ENCODE results near the gene ZC3H13.
"Not testable (repeated sequence)": the region's sequence is repeated elsewhere in the genome, so short reads cannot be mapped to it uniquely, and the experiment has no call there.

ZC3H13 gene

GRCh38 chr13:46008631-46009030 is 43.9 kb downstream of the ZC3H13 start:
- Histone ChIP-seq H3K27me3 (ENCODE audit: control insufficient read depth, insufficient read depth, low read length) (no peaks in the 10 kb centered on the region), H3K36me3 (ENCODE audit: control insufficient read depth, insufficient read depth, low read length) (peaks cover 63% of the 10 kb centered on the region), H3K4me1 (ENCODE audit: control insufficient read depth, insufficient read depth, low read length) (no peaks in the 10 kb centered on the region)

GRCh38 chr13:46006688-46007452 is 45.7 kb downstream of the ZC3H13 start:
- H3K27me3 ChIP-seq (ENCODE audit: control insufficient read depth, insufficient read depth, low read length) = no peaks in the 10 kb centered on the region
- H3K4me1 ChIP-seq (ENCODE audit: control insufficient read depth, insufficient read depth, low read length) = no peaks in the 10 kb centered on the region
- no peaks in the 10 kb centered on the region for H3K9me3 ChIP-seq (ENCODE audit: control insufficient read depth, insufficient read depth, low read depth, low read length)
- H3K4me3 ChIP-seq (ENCODE audit: low read depth, low read length) = no peak overlapping the region
- no peak overlapping the region for H3K9ac ChIP-seq (ENCODE audit: low read length)
- no peak overlapping the region for H3K27ac ChIP-seq (ENCODE audit: low read depth, low read length)
- H3K36me3 ChIP-seq (ENCODE audit: control insufficient read depth, insufficient read depth, low read length) = peaks cover 71% of the 10 kb centered on the region

More at GRCh38 chr13:46008631-46009030, 43.9 kb downstream of the ZC3H13 start:
- no peak overlapping the region for H3K27ac ChIP-seq (ENCODE audit: low read depth, low read length)
- H3K9me3 ChIP-seq (ENCODE audit: control insufficient read depth, insufficient read depth, low read depth, low read length) = no peaks in the 10 kb centered on the region
- H3K4me3 ChIP-seq (ENCODE audit: low read depth, low read length) = no peak overlapping the region
- H3K9ac ChIP-seq (ENCODE audit: low read length) = no peak overlapping the region

GRCh38 chr13:46004491-46004890 is 48.1 kb downstream of the ZC3H13 start:
- no peak overlapping the region for H3K4me3 ChIP-seq (ENCODE audit: low read depth, low read length)
- H3K27me3 ChIP-seq (ENCODE audit: control insufficient read depth, insufficient read depth, low read length) = no peaks in the 10 kb centered on the region
- peaks cover 74% of the 10 kb centered on the region for H3K36me3 ChIP-seq (ENCODE audit: control insufficient read depth, insufficient read depth, low read length)
- no peaks in the 10 kb centered on the region for H3K9me3 ChIP-seq (ENCODE audit: control insufficient read depth, insufficient read depth, low read depth, low read length)
- H3K27ac ChIP-seq (ENCODE audit: low read depth, low read length) = no peak overlapping the region
- H3K9ac ChIP-seq (ENCODE audit: low read length) = no peak overlapping the region
- H3K4me1 ChIP-seq (ENCODE audit: control insufficient read depth, insufficient read depth, low read length) = no peaks in the 10 kb centered on the region

- Histone ChIP-seq H3K27me3 (ENCODE audit: control insufficient read depth, insufficient read depth, low read length) (no peaks in the 10 kb centered on the region), H3K4me1 (ENCODE audit: control insufficient read depth, insufficient read depth, low read length) (no peaks in the 10 kb centered on the region), H3K9ac (ENCODE audit: low read length) (no peak overlapping the region), H3K36me3 (ENCODE audit: control insufficient read depth, insufficient read depth, low read length) (peaks cover 39% of the 10 kb centered on the region), H3K27ac (ENCODE audit: low read depth, low read length) (no peak overlapping the region), H3K9me3 (ENCODE audit: control insufficient read depth, insufficient read depth, low read depth, low read length) (no peaks in the 10 kb centered on the region), H3K4me3 (ENCODE audit: low read depth, low read length) (no peak overlapping the region)
Measured at GRCh38 chr13:45996631-45997030, 55.9 kb downstream of the ZC3H13 start.

- Histone ChIP-seq H3K9ac (ENCODE audit: low read length) (no peak overlapping the region), H3K9me3 (ENCODE audit: control insufficient read depth, insufficient read depth, low read depth, low read length) (no peaks in the 10 kb centered on the region), H3K27me3 (ENCODE audit: control insufficient read depth, insufficient read depth, low read length) (no peaks in the 10 kb centered on the region), H3K4me1 (ENCODE audit: control insufficient read depth, insufficient read depth, low read length) (no peaks in the 10 kb centered on the region), H3K27ac (ENCODE audit: low read depth, low read length) (no peak overlapping the region), H3K36me3 (ENCODE audit: control insufficient read depth, insufficient read depth, low read length) (peaks cover 25% of the 10 kb centered on the region), H3K4me3 (ENCODE audit: low read depth, low read length) (no peak overlapping the region)
Measured at GRCh38 chr13:45995245-45995644, 57.3 kb downstream of the ZC3H13 start.

- Histone ChIP-seq H3K36me3 (ENCODE audit: control insufficient read depth, insufficient read depth, low read length) (peaks cover 20% of the 10 kb centered on the region), H3K9ac (ENCODE audit: low read length) (no peak overlapping the region), H3K9me3 (ENCODE audit: control insufficient read depth, insufficient read depth, low read depth, low read length) (no peaks in the 10 kb centered on the region), H3K27ac (ENCODE audit: low read depth, low read length) (no peak overlapping the region), H3K27me3 (ENCODE audit: control insufficient read depth, insufficient read depth, low read length) (no peaks in the 10 kb centered on the region), H3K4me1 (ENCODE audit: control insufficient read depth, insufficient read depth, low read length) (no peaks in the 10 kb centered on the region), H3K4me3 (ENCODE audit: low read depth, low read length) (no peak overlapping the region)
Measured at GRCh38 chr13:45994752-45995151, 57.8 kb downstream of the ZC3H13 start.

GRCh38 chr13:45989607-45990006 is 62.9 kb downstream of the ZC3H13 start:
- H3K36me3 ChIP-seq (ENCODE audit: control insufficient read depth, insufficient read depth, low read length) = peaks cover 48% of the 10 kb centered on the region
- H3K4me3 ChIP-seq (ENCODE audit: low read depth, low read length) = no peak overlapping the region
- no peak overlapping the region for H3K27ac ChIP-seq (ENCODE audit: low read depth, low read length)
- H3K9ac ChIP-seq (ENCODE audit: low read length) = no peak overlapping the region
- H3K4me1 ChIP-seq (ENCODE audit: control insufficient read depth, insufficient read depth, low read length) = no peaks in the 10 kb centered on the region
- H3K9me3 ChIP-seq (ENCODE audit: control insufficient read depth, insufficient read depth, low read depth, low read length) = no peaks in the 10 kb centered on the region
- H3K27me3 ChIP-seq (ENCODE audit: control insufficient read depth, insufficient read depth, low read length) = no peaks in the 10 kb centered on the region

- not testable (repeated sequence) for H3K4me3 ChIP-seq (ENCODE audit: low read depth, low read length); H3K9ac ChIP-seq (ENCODE audit: low read length)
- peaks cover 50% of the 10 kb centered on the region for H3K36me3 ChIP-seq (ENCODE audit: control insufficient read depth, insufficient read depth, low read length)
Measured at GRCh38 chr13:45981127-45981526, 71.4 kb downstream of the ZC3H13 start.

GRCh38 chr13:45975337-45975736 is 77.2 kb downstream of the ZC3H13 start:
- no peaks in the 10 kb centered on the region for H3K4me1 ChIP-seq (ENCODE audit: control insufficient read depth, insufficient read depth, low read length)
- H3K27ac ChIP-seq (ENCODE audit: low read depth, low read length) = no peak overlapping the region
- H3K9ac ChIP-seq (ENCODE audit: low read length) = no peak overlapping the region
- peaks cover 62% of the 10 kb centered on the region for H3K36me3 ChIP-seq (ENCODE audit: control insufficient read depth, insufficient read depth, low read length)
- no peaks in the 10 kb centered on the region for H3K9me3 ChIP-seq (ENCODE audit: control insufficient read depth, insufficient read depth, low read depth, low read length)
- H3K4me3 ChIP-seq (ENCODE audit: low read depth, low read length) = no peak overlapping the region
- H3K27me3 ChIP-seq (ENCODE audit: control insufficient read depth, insufficient read depth, low read length) = no peaks in the 10 kb centered on the region

More at GRCh38 chr13:45981127-45981526, 71.4 kb downstream of the ZC3H13 start:
- not testable (repeated sequence) for H3K27me3 ChIP-seq (ENCODE audit: control insufficient read depth, insufficient read depth, low read length); H3K27ac ChIP-seq (ENCODE audit: low read depth, low read length); H3K9me3 ChIP-seq (ENCODE audit: control insufficient read depth, insufficient read depth, low read depth, low read length); H3K4me1 ChIP-seq (ENCODE audit: control insufficient read depth, insufficient read depth, low read length)

GRCh38 chr13:45974500-45974899 is 78.0 kb downstream of the ZC3H13 start:
- peaks cover 65% of the 10 kb centered on the region for H3K36me3 ChIP-seq (ENCODE audit: control insufficient read depth, insufficient read depth, low read length)

GRCh38 chr13:45967589-45967988 is 85.0 kb downstream of the ZC3H13 start:
- Histone ChIP-seq H3K4me1 (ENCODE audit: control insufficient read depth, insufficient read depth, low read length) (no peaks in the 10 kb centered on the region), H3K27me3 (ENCODE audit: control insufficient read depth, insufficient read depth, low read length) (no peaks in the 10 kb centered on the region), H3K9me3 (ENCODE audit: control insufficient read depth, insufficient read depth, low read depth, low read length) (no peaks in the 10 kb centered on the region), H3K27ac (ENCODE audit: low read depth, low read length) (no peak overlapping the region), H3K9ac (ENCODE audit: low read length) (no peak overlapping the region), H3K4me3 (ENCODE audit: low read depth, low read length) (no peak overlapping the region), H3K36me3 (ENCODE audit: control insufficient read depth, insufficient read depth, low read length) (peaks cover 81% of the 10 kb centered on the region)

More at GRCh38 chr13:45974500-45974899, 78.0 kb downstream of the ZC3H13 start:
- H3K9me3 ChIP-seq (ENCODE audit: control insufficient read depth, insufficient read depth, low read depth, low read length) = no peaks in the 10 kb centered on the region
- H3K4me3 ChIP-seq (ENCODE audit: low read depth, low read length) = no peak overlapping the region
- H3K27me3 ChIP-seq (ENCODE audit: control insufficient read depth, insufficient read depth, low read length) = no peaks in the 10 kb centered on the region
- H3K27ac ChIP-seq (ENCODE audit: low read depth, low read length) = no peak overlapping the region
- H3K9ac ChIP-seq (ENCODE audit: low read length) = no peak overlapping the region
- H3K4me1 ChIP-seq (ENCODE audit: control insufficient read depth, insufficient read depth, low read length) = no peaks in the 10 kb centered on the region
